Neural cell (in vitro differentiated cells): ENCODE results near the gene ZSCAN21.

Experiments used
- EP300 ChIP-seq: fragments of 450-650 bp; conservative IDR thresholded peaks from 2 replicates; pipeline ENCODE4 v1.6.1; 2014; ENCODE audit warnings: antibody characterized with exemption, mild to moderate bottlenecking, moderate library complexity; ENCODE audit not compliant: poor library complexity, severe bottlenecking
- EZH2 ChIP-seq: fragments of 200-600, 300-800 bp; shearing (Covaris generic), sonication (generic); IDR thresholded peaks from 2 replicates; pipeline ENCODE4 v1.6.1; 2014; ENCODE audit warnings: antibody characterized with exemption, low read length, borderline replicate concordance, mild to moderate bottlenecking; ENCODE audit not compliant: insufficient read depth, poor library complexity, severe bottlenecking
- POLR2AphosphoS5 ChIP-seq: IDR thresholded peaks from 2 replicates; pipeline ENCODE4 v1.6.1; 2012
- RAD21 ChIP-seq: fragments of 450-650 bp; conservative IDR thresholded peaks from 2 replicates; pipeline ENCODE4 v1.6.1; 2014; ENCODE audit warnings: antibody characterized with exemption, mild to moderate bottlenecking, moderate library complexity
- SMC3 ChIP-seq: fragments of 450-650 bp; conservative IDR thresholded peaks from 2 replicates; pipeline ENCODE4 v1.6.1; 2014; ENCODE audit warnings: antibody characterized with exemption, mild to moderate bottlenecking, moderate library complexity; ENCODE audit not compliant: poor library complexity
- TAF1 ChIP-seq: IDR thresholded peaks from 2 replicates; pipeline ENCODE4 v1.6.1; 2012; ENCODE audit warnings: low read depth
- TF ChIP-seq, protein P1 (sequence below): fragments of 450-650 bp; IDR thresholded peaks from 2 replicates; pipeline ENCODE4 v1.5.1; 2014; ENCODE audit warnings: antibody characterized with exemption, mild to moderate bottlenecking, moderate library complexity; ENCODE audit not compliant: poor library complexity, severe bottlenecking
- TF ChIP-seq, protein P2 (sequence below): IDR thresholded peaks from 2 replicates; pipeline ENCODE4 v1.6.1; 2012; ENCODE audit warnings: borderline replicate concordance

DNA sequence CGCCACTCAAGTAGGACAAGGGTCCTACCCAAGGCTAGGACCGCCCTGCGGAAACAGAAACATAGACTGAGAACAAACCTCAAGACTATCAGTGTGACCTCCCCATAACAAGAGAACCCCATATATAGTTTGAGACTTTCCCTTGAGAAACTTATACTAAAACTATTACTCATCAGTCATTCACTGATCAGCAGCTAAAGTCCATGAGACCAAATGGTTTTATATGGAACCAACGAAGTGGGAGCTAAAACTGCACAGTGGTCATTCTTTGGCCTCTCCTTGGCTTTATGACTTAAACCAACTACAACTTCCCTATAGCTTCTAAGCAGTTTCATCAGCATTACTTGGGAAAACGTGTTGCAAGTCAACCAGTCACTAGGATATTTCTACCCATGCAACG, 13.7 kb upstream of the ZSCAN21 start:
- TF ChIP-seq EZH2: no peak
- TF ChIP-seq, protein P1, sequence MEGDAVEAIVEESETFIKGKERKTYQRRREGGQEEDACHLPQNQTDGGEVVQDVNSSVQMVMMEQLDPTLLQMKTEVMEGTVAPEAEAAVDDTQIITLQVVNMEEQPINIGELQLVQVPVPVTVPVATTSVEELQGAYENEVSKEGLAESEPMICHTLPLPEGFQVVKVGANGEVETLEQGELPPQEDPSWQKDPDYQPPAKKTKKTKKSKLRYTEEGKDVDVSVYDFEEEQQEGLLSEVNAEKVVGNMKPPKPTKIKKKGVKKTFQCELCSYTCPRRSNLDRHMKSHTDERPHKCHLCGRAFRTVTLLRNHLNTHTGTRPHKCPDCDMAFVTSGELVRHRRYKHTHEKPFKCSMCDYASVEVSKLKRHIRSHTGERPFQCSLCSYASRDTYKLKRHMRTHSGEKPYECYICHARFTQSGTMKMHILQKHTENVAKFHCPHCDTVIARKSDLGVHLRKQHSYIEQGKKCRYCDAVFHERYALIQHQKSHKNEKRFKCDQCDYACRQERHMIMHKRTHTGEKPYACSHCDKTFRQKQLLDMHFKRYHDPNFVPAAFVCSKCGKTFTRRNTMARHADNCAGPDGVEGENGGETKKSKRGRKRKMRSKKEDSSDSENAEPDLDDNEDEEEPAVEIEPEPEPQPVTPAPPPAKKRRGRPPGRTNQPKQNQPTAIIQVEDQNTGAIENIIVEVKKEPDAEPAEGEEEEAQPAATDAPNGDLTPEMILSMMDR: no peak
- TF ChIP-seq POLR2AphosphoS5: no peak
- no peak for TF ChIP-seq SMC3
- no peak for TF ChIP-seq TAF1
- TF ChIP-seq EP300: no peak
- TF ChIP-seq, protein P2, sequence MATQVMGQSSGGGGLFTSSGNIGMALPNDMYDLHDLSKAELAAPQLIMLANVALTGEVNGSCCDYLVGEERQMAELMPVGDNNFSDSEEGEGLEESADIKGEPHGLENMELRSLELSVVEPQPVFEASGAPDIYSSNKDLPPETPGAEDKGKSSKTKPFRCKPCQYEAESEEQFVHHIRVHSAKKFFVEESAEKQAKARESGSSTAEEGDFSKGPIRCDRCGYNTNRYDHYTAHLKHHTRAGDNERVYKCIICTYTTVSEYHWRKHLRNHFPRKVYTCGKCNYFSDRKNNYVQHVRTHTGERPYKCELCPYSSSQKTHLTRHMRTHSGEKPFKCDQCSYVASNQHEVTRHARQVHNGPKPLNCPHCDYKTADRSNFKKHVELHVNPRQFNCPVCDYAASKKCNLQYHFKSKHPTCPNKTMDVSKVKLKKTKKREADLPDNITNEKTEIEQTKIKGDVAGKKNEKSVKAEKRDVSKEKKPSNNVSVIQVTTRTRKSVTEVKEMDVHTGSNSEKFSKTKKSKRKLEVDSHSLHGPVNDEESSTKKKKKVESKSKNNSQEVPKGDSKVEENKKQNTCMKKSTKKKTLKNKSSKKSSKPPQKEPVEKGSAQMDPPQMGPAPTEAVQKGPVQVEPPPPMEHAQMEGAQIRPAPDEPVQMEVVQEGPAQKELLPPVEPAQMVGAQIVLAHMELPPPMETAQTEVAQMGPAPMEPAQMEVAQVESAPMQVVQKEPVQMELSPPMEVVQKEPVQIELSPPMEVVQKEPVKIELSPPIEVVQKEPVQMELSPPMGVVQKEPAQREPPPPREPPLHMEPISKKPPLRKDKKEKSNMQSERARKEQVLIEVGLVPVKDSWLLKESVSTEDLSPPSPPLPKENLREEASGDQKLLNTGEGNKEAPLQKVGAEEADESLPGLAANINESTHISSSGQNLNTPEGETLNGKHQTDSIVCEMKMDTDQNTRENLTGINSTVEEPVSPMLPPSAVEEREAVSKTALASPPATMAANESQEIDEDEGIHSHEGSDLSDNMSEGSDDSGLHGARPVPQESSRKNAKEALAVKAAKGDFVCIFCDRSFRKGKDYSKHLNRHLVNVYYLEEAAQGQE: no peak
- no peak for TF ChIP-seq RAD21
